B cell (primary cell): Measurements from ENCODE around the gene SRPRB. TPM values are rescaled to one million over a fixed set of nuclear protein-coding genes. Genes with fewer than 3 reads are reported as not detected.

ENCODE experiments used
- ATAC-seq: fragments of 200-7000 bp; cut with Tn5 transposase; one replicate; pipeline ENCODE4 v1.10.0; 2021; ENCODE audit warnings: low read depth, mild to moderate bottlenecking, moderate number of reproducible peaks, moderate library complexity
- CTCF ChIA-PET: fragments of 350-600 bp; sonication (Branson Sonifier 250); formaldehyde crosslinking; loops from one replicate; lab custom pipeline; 2021; ENCODE audit warnings: antibody characterized with exemption, inconsistent platforms; lab: Charles Lee
- POLR2A ChIA-PET: fragments of 350-600 bp; sonication (Branson Sonifier 250); formaldehyde crosslinking; loops from one replicate; lab custom pipeline; 2021; ENCODE audit warnings: antibody characterized with exemption; lab: Charles Lee
- DNase-seq: peaks from one replicate; pipeline ENCODE4 v3.0.0; 2013
- H2AFZ ChIP-seq: 2 replicates; pipeline ENCODE4 v1.6.1; 2012; ENCODE audit warnings: mild to moderate bottlenecking, low read depth, low read length; ENCODE audit not compliant: insufficient read depth, poor library complexity, severe bottlenecking
- H3K27ac ChIP-seq, 2 donors: 1 replicate in 1 of 2; 2 replicates in 1 of 2; pipeline ENCODE4 v1.5.1; 2012 to 2013; ENCODE audit warnings: low read length in 2 of 2, mild to moderate bottlenecking in 2 of 2, moderate library complexity in 1 of 2
- H3K27me3 ChIP-seq, 4 experiments: fragments of 200-600 bp in 1 of 4; sonication (generic) in 1 of 4; replicated peaks in 1 of 4; 1 replicate in 2 of 4; 2 replicates in 2 of 4; pipeline versions ENCODE4 v1.6.1 to v1.7.0; 2013 to 2016; ENCODE audit warnings: low read length in 3 of 4, mild to moderate bottlenecking in 2 of 4, mixed read lengths in 1 of 4, moderate library complexity in 1 of 4; ENCODE audit not compliant: insufficient read depth in 4 of 4, control insufficient read depth in 3 of 4; ENCODE audit errors: control extremely low read depth in 1 of 4
- H3K36me3 ChIP-seq, 2 experiments: replicated peaks in 1 of 2; 1 replicate in 1 of 2; 2 replicates in 1 of 2; pipeline versions ENCODE4 v1.6.1 to v1.7.1; 2013; ENCODE audit warnings: low read length in 1 of 2; ENCODE audit not compliant: insufficient read depth in 2 of 2, control insufficient read depth in 1 of 2; ENCODE audit errors: control extremely low read depth in 1 of 2, extremely low read depth in 1 of 2
- H3K4me1 ChIP-seq, 2 donors: fragments of 200-600 bp in 1 of 2; sonication (generic) in 1 of 2; 1 replicate in 1 of 2; 2 replicates in 1 of 2; pipeline versions ENCODE4 v1.5.1 to v1.6.1; 2013 to 2017; ENCODE audit warnings: low read length in 2 of 2; ENCODE audit not compliant: control insufficient read depth in 2 of 2, insufficient read depth in 2 of 2
- H3K4me2 ChIP-seq: replicated peaks from 2 replicates; pipeline ENCODE3; 2012; ENCODE audit warnings: mild to moderate bottlenecking, low read depth, low read length; ENCODE audit not compliant: poor library complexity, severe bottlenecking
- H3K4me3 ChIP-seq, 5 experiments: fragments of 200-600 bp in 1 of 5; sonication (generic) in 1 of 5; 1 replicate in 3 of 5; 2 replicates in 2 of 5; pipeline versions ENCODE4 v1.5.1 to v1.7.0; 2011 to 2016; ENCODE audit warnings: low read length in 4 of 5, mild to moderate bottlenecking in 4 of 5, low read depth in 2 of 5, control low read depth in 1 of 5, moderate library complexity in 1 of 5; ENCODE audit not compliant: insufficient read depth in 1 of 5; ENCODE audit errors: control extremely low read depth in 1 of 5, extremely low read depth in 1 of 5
- H3K79me2 ChIP-seq: fragments of 200-600 bp; sonication (generic); one replicate; pipeline ENCODE4 v1.6.0; 2016; ENCODE audit warnings: low read length; ENCODE audit not compliant: control insufficient read depth, insufficient read depth
- H3K9ac ChIP-seq: fragments of 200-600 bp; sonication (generic); 2 replicates; pipeline ENCODE4 v1.6.1; 2017; ENCODE audit warnings: mild to moderate bottlenecking, low read length, moderate library complexity
- H3K9me3 ChIP-seq, 3 donors: one replicate each; pipeline versions ENCODE4 v1.6.1 to v1.7.1; 2013; ENCODE audit warnings: low read length in 2 of 3; ENCODE audit not compliant: control insufficient read depth in 2 of 3, insufficient read depth in 1 of 3; ENCODE audit errors: control extremely low read depth in 1 of 3
- H4K20me1 ChIP-seq: 2 replicates; pipeline ENCODE4 v1.6.0; 2012; ENCODE audit warnings: mild to moderate bottlenecking, low read length; ENCODE audit not compliant: insufficient read depth, control insufficient read depth, poor library complexity, severe bottlenecking
- H3K27ac Mint-ChIP-seq: one replicate; pipeline ENCODE4 v1.8.0; 2021; ENCODE audit warnings: mixed read lengths
- H3K27me3 Mint-ChIP-seq: one replicate; pipeline ENCODE4 v1.8.0; 2021; ENCODE audit warnings: mixed read lengths
- H3K4me1 Mint-ChIP-seq: one replicate; pipeline ENCODE4 v1.8.0; 2021; ENCODE audit warnings: mixed read lengths
- H3K4me3 Mint-ChIP-seq: one replicate; pipeline ENCODE4 v1.8.0; 2021; ENCODE audit warnings: mixed read lengths
- H3K9me3 Mint-ChIP-seq: one replicate; pipeline ENCODE4 v1.8.0; 2022; ENCODE audit warnings: mixed read lengths; ENCODE audit not compliant: insufficient read depth
- EZH2 ChIP-seq: IDR thresholded peaks from 2 replicates; pipeline ENCODE4 v1.6.1; 2012; ENCODE audit warnings: borderline replicate concordance, low read depth, mild to moderate bottlenecking, moderate library complexity, low read length; ENCODE audit not compliant: insufficient read depth, poor library complexity, severe bottlenecking
- WGBS: methylation state at CpG from one replicate; pipeline ENCODE4 v1.1.5; 2013; ENCODE audit warnings: missing lambda C conversion rate; ENCODE audit not compliant: insufficient coverage; 5-methylcytosine and 5-hydroxymethylcytosine counted together
- intact Hi-C: fragments of 100-400 bp; cut with micrococcal nuclease; formaldehyde crosslinking; loops from one replicate; pipeline ENCODE4 v1.10.0; 2022
- polyA plus RNA-seq: library from polyadenylated mRNA; depleted of rRNA; stranded (reverse); fragments of >200 nt; gene quantifications from 2 replicates; pipeline ENCODE4 v1.2.3, GENCODE V29; 2012
- total RNA-seq, 2 donors: library from RNA; stranded (reverse); fragments of 120-200 nt in 1 of 2; gene quantifications; 1 replicate in 1 of 2; 2 replicates in 1 of 2; pipeline versions ENCODE4 v1.2.3 to v1.2.4, GENCODE V29; 2013 to 2022
- TF ChIP-seq, protein P1 (sequence below): fragments of 200-600 bp; IDR thresholded peaks from one replicate; pipeline ENCODE4 v1.8.0; 2022; ENCODE audit warnings: antibody characterized with exemption, mild to moderate bottlenecking

The SRPRB gene
- total and polyA plus RNA-seq, 2 donors (not counting 1 experiment from before 2014, with no cell fraction given) = 10.1 to 28.8 TPM

GRCh38 chr3:133761605-133762484, 43.8 kb upstream of the SRPRB start:
- CTCF ChIA-PET = no interaction called here
- POLR2A ChIA-PET = no interaction called here
- no peaks in the 10 kb centered on the region for H3K9me3 ChIP-seq

GRCh38 chr3:133762539-133762938, 43.1 kb upstream of the SRPRB start:
- Mint-ChIP-seq H3K27me3 (peaks cover 24% of the 10 kb centered on the region), H3K4me1 (no peaks in the 10 kb centered on the region), H3K9me3 (no peaks in the 10 kb centered on the region), H3K27ac (no peak overlapping the region), H3K4me3 (no peak overlapping the region)
- CTCF ChIA-PET = no interaction called here
- Histone ChIP-seq H3K4me1 (no peaks in the 10 kb centered on the region), H3K4me2 (no peak overlapping the region), H3K27me3 (peaks cover 0 to 4% (median 2%) of the 10 kb centered on the region in 4 experiments), H2AFZ (no peak overlapping the region), H3K36me3 (no peaks in the 10 kb centered on the region), H3K9ac (no peak overlapping the region), H3K4me3 (no peak overlapping the region), H4K20me1 (no peaks in the 10 kb centered on the region), H3K27ac (no peak overlapping the region), H3K79me2 (no peaks in the 10 kb centered on the region), H3K9me3 (no peaks in the 10 kb centered on the region)
- POLR2A ChIA-PET = no interaction called here
- ATAC-seq = no peak
- DNase-seq = no peak
- TF ChIP-seq, protein P1, sequence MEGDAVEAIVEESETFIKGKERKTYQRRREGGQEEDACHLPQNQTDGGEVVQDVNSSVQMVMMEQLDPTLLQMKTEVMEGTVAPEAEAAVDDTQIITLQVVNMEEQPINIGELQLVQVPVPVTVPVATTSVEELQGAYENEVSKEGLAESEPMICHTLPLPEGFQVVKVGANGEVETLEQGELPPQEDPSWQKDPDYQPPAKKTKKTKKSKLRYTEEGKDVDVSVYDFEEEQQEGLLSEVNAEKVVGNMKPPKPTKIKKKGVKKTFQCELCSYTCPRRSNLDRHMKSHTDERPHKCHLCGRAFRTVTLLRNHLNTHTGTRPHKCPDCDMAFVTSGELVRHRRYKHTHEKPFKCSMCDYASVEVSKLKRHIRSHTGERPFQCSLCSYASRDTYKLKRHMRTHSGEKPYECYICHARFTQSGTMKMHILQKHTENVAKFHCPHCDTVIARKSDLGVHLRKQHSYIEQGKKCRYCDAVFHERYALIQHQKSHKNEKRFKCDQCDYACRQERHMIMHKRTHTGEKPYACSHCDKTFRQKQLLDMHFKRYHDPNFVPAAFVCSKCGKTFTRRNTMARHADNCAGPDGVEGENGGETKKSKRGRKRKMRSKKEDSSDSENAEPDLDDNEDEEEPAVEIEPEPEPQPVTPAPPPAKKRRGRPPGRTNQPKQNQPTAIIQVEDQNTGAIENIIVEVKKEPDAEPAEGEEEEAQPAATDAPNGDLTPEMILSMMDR = no peak
- TF ChIP-seq EZH2 = no peak
- intact Hi-C loops = no loop called here
- no CpG with 5 or more reads among the region's 3 CpGs for WGBS

More at GRCh38 chr3:133761605-133762484, 43.8 kb upstream of the SRPRB start:
- Histone ChIP-seq H3K9ac (no peak overlapping the region), H3K36me3 (no peaks in the 10 kb centered on the region), H4K20me1 (no peaks in the 10 kb centered on the region), H3K27me3 (peaks cover 0 to 4% (median 2%) of the 10 kb centered on the region in 4 experiments), H3K79me2 (no peaks in the 10 kb centered on the region), H3K4me1 (no peaks in the 10 kb centered on the region), H2AFZ (no peak overlapping the region), H3K4me2 (no peak overlapping the region), H3K27ac (no peak overlapping the region), H3K4me3 (no peak overlapping the region)
- peaks cover 24% of the 10 kb centered on the region for H3K27me3 Mint-ChIP-seq
- ATAC-seq = no peak
- H3K9me3 Mint-ChIP-seq = no peaks in the 10 kb centered on the region
- TF ChIP-seq, protein P1 = no peak
- TF ChIP-seq EZH2 = no peak
- H3K4me1 Mint-ChIP-seq = no peaks in the 10 kb centered on the region
- H3K27ac Mint-ChIP-seq = no peak overlapping the region
- DNase-seq = no peak
- intact Hi-C loops = no loop called here
- WGBS = 80% methylated on average over 2 of the region's 6 CpGs
- H3K4me3 Mint-ChIP-seq = no peak overlapping the region
